ENCODE results near the gene PRKG1. TPM values are rescaled to one million over a fixed set of nuclear protein-coding genes. Genes with fewer than 3 reads are reported as not detected.

Gene PRKG1
- total RNA-seq, 2 experiments from 2014 or later, result not detected

GRCh38 chr10:51285601-51286000 is 211.3 kb downstream of the PRKG1 start:
- intact Hi-C loops (cut with micrococcal nuclease), result no loop called here
- H3K27ac Mint-ChIP-seq, result no peak overlapping the region
- H3K27me3 Mint-ChIP-seq (ENCODE audit: low read depth), result no peaks in the 10 kb centered on the region
- no peaks in the 10 kb centered on the region for H3K9me3 Mint-ChIP-seq
- DNase-seq, result no peak
- CTCF ChIA-PET, result no interaction called here
- no peak overlapping the region for H3K4me3 Mint-ChIP-seq
- no peaks in the 10 kb centered on the region for H3K4me1 Mint-ChIP-seq (ENCODE audit: low read depth)
- H3K36me3 Mint-ChIP-seq (ENCODE audit: low read depth), result no peaks in the 10 kb centered on the region

GRCh38 chr10:51288511-51288910 is 214.2 kb downstream of the PRKG1 start:
- Mint-ChIP-seq H3K4me1 (ENCODE audit: low read depth) (no peaks in the 10 kb centered on the region), H3K4me3 (no peak overlapping the region), H3K9me3 (no peaks in the 10 kb centered on the region), H3K27ac (no peak overlapping the region), H3K27me3 (ENCODE audit: low read depth) (no peaks in the 10 kb centered on the region), H3K36me3 (ENCODE audit: low read depth) (no peaks in the 10 kb centered on the region)
- no peak for DNase-seq
- intact Hi-C loops (cut with micrococcal nuclease), result no loop called here
- CTCF ChIA-PET, result no interaction called here

- Mint-ChIP-seq H3K9me3 (no peaks in the 10 kb centered on the region), H3K27me3 (ENCODE audit: low read depth) (no peaks in the 10 kb centered on the region), H3K4me3 (no peak overlapping the region), H3K4me1 (ENCODE audit: low read depth) (no peaks in the 10 kb centered on the region), H3K36me3 (ENCODE audit: low read depth) (no peaks in the 10 kb centered on the region), H3K27ac (no peak overlapping the region)
- intact Hi-C loops (cut with micrococcal nuclease), result no loop called here
- DNase-seq, result no peak
- CTCF ChIA-PET, result no interaction called here
Measured at GRCh38 chr10:51289519-51289918, 215.2 kb downstream of the PRKG1 start.

GRCh38 chr10:51291961-51292360 is 217.7 kb downstream of the PRKG1 start:
- no peaks in the 10 kb centered on the region for H3K9me3 Mint-ChIP-seq
- intact Hi-C loops (cut with micrococcal nuclease), result no loop called here
- no peak overlapping the region for H3K27ac Mint-ChIP-seq

GRCh38 chr10:51297438-51297837 is 223.2 kb downstream of the PRKG1 start:
- Mint-ChIP-seq H3K9me3 (peaks cover 2% of the 10 kb centered on the region), H3K4me3 (no peak overlapping the region), H3K27me3 (ENCODE audit: low read depth) (no peaks in the 10 kb centered on the region), H3K4me1 (ENCODE audit: low read depth) (no peaks in the 10 kb centered on the region), H3K36me3 (ENCODE audit: low read depth) (no peaks in the 10 kb centered on the region), H3K27ac (no peak overlapping the region)
- CTCF ChIA-PET, result no interaction called here
- intact Hi-C loops (cut with micrococcal nuclease), result no loop called here
- no peak for DNase-seq

More at GRCh38 chr10:51291961-51292360, 217.7 kb downstream of the PRKG1 start:
- H3K27me3 Mint-ChIP-seq (ENCODE audit: low read depth), result no peaks in the 10 kb centered on the region
- DNase-seq, result no peak
- no peaks in the 10 kb centered on the region for H3K36me3 Mint-ChIP-seq (ENCODE audit: low read depth)
- no peaks in the 10 kb centered on the region for H3K4me1 Mint-ChIP-seq (ENCODE audit: low read depth)
- CTCF ChIA-PET, result no interaction called here
- H3K4me3 Mint-ChIP-seq, result no peak overlapping the region

- no peaks in the 10 kb centered on the region for H3K27me3 Mint-ChIP-seq (ENCODE audit: low read depth)
- DNase-seq, result no peak
- no peak overlapping the region for H3K27ac Mint-ChIP-seq
- peaks cover 2% of the 10 kb centered on the region for H3K9me3 Mint-ChIP-seq
- no peaks in the 10 kb centered on the region for H3K36me3 Mint-ChIP-seq (ENCODE audit: low read depth)
- no peak overlapping the region for H3K4me3 Mint-ChIP-seq
- H3K4me1 Mint-ChIP-seq (ENCODE audit: low read depth), result no peaks in the 10 kb centered on the region
- CTCF ChIA-PET, result no interaction called here
- intact Hi-C loops (cut with micrococcal nuclease), result no loop called here
Measured at GRCh38 chr10:51300617-51301304, 226.5 kb downstream of the PRKG1 start.

- Mint-ChIP-seq H3K27ac (no peak overlapping the region), H3K9me3 (peaks cover 2% of the 10 kb centered on the region), H3K4me3 (no peak overlapping the region), H3K27me3 (ENCODE audit: low read depth) (no peaks in the 10 kb centered on the region), H3K4me1 (ENCODE audit: low read depth) (no peaks in the 10 kb centered on the region), H3K36me3 (ENCODE audit: low read depth) (no peaks in the 10 kb centered on the region)
- CTCF ChIA-PET, result no interaction called here
- intact Hi-C loops (cut with micrococcal nuclease), result no loop called here
- DNase-seq, result no peak
Measured at GRCh38 chr10:51301644-51302043, 227.4 kb downstream of the PRKG1 start.

- DNase-seq, result no peak
- Mint-ChIP-seq H3K27ac (no peak overlapping the region), H3K4me1 (ENCODE audit: low read depth) (no peaks in the 10 kb centered on the region), H3K9me3 (peaks cover 2% of the 10 kb centered on the region), H3K36me3 (ENCODE audit: low read depth) (no peaks in the 10 kb centered on the region), H3K27me3 (ENCODE audit: low read depth) (no peaks in the 10 kb centered on the region), H3K4me3 (no peak overlapping the region)
- CTCF ChIA-PET, result no interaction called here
- intact Hi-C loops (cut with micrococcal nuclease), result no loop called here
Measured at GRCh38 chr10:51302316-51302715, 228.0 kb downstream of the PRKG1 start.

GRCh38 chr10:51308116-51308515 is 233.8 kb downstream of the PRKG1 start:
- no peak for DNase-seq
- H3K9me3 Mint-ChIP-seq, result no peaks in the 10 kb centered on the region
- H3K36me3 Mint-ChIP-seq (ENCODE audit: low read depth), result no peaks in the 10 kb centered on the region
- CTCF ChIA-PET, result interaction anchor here (1.1 kb wide), 1 partner anchor 114 kb away, joined by 4 read pairs; no protein-coding TSS in a partner anchor
- H3K4me1 Mint-ChIP-seq (ENCODE audit: low read depth), result no peaks in the 10 kb centered on the region
- H3K27me3 Mint-ChIP-seq (ENCODE audit: low read depth), result no peaks in the 10 kb centered on the region
- no peak overlapping the region for H3K27ac Mint-ChIP-seq
- no peak overlapping the region for H3K4me3 Mint-ChIP-seq
- intact Hi-C loops (cut with micrococcal nuclease), result no loop called here

GRCh38 chr10:51311228-51311627 is 236.9 kb downstream of the PRKG1 start:
- Mint-ChIP-seq H3K4me3 (no peak overlapping the region), H3K4me1 (ENCODE audit: low read depth) (no peaks in the 10 kb centered on the region), H3K36me3 (ENCODE audit: low read depth) (no peaks in the 10 kb centered on the region), H3K27ac (no peak overlapping the region), H3K27me3 (ENCODE audit: low read depth) (no peaks in the 10 kb centered on the region), H3K9me3 (no peaks in the 10 kb centered on the region)
- intact Hi-C loops (cut with micrococcal nuclease), result no loop called here
- CTCF ChIA-PET, result interaction anchor here (0.7 kb wide), 1 partner anchor 258 kb away, joined by 3 read pairs; no protein-coding TSS in a partner anchor
- DNase-seq, result no peak

GRCh38 chr10:51312817-51313216 is 238.5 kb downstream of the PRKG1 start:
- CTCF ChIA-PET, result no interaction called here
- H3K27ac Mint-ChIP-seq, result no peak overlapping the region
- no peaks in the 10 kb centered on the region for H3K9me3 Mint-ChIP-seq
- intact Hi-C loops (cut with micrococcal nuclease), result no loop called here
- H3K4me1 Mint-ChIP-seq (ENCODE audit: low read depth), result no peaks in the 10 kb centered on the region
- no peaks in the 10 kb centered on the region for H3K36me3 Mint-ChIP-seq (ENCODE audit: low read depth)
- no peaks in the 10 kb centered on the region for H3K27me3 Mint-ChIP-seq (ENCODE audit: low read depth)
- H3K4me3 Mint-ChIP-seq, result no peak overlapping the region
- no peak for DNase-seq

- Mint-ChIP-seq H3K36me3 (ENCODE audit: low read depth) (no peaks in the 10 kb centered on the region), H3K9me3 (no peaks in the 10 kb centered on the region), H3K4me1 (ENCODE audit: low read depth) (no peaks in the 10 kb centered on the region), H3K4me3 (no peak overlapping the region), H3K27me3 (ENCODE audit: low read depth) (no peaks in the 10 kb centered on the region), H3K27ac (no peak overlapping the region)
- no peak for DNase-seq
- CTCF ChIA-PET, result no interaction called here
- intact Hi-C loops (cut with micrococcal nuclease), result no loop called here
Measured at GRCh38 chr10:51313251-51313650, 239.0 kb downstream of the PRKG1 start.

GRCh38 chr10:51313773-51314478 is 239.6 kb downstream of the PRKG1 start:
- CTCF ChIA-PET, result no interaction called here
- Mint-ChIP-seq H3K36me3 (ENCODE audit: low read depth) (no peaks in the 10 kb centered on the region), H3K27ac (no peak overlapping the region), H3K4me3 (no peak overlapping the region), H3K9me3 (no peaks in the 10 kb centered on the region), H3K4me1 (ENCODE audit: low read depth) (no peaks in the 10 kb centered on the region), H3K27me3 (ENCODE audit: low read depth) (no peaks in the 10 kb centered on the region)
- intact Hi-C loops (cut with micrococcal nuclease), result no loop called here
- no peak for DNase-seq

Measured in activated naive CD4-positive, alpha-beta T cell treated with anti-CD3 and anti-CD28 coated beads for 36 hours (primary cell).